CD4-positive, alpha-beta T cell treated with Interleukin-1 beta for 1 hour (primary cell): Measurements from ENCODE around the gene PSMD1.
A peak's percentile ranks its signal among the peaks of the same experiment; 100 is the strongest.

Experiments
- DNase-seq, 2 donors: peaks; one replicate each; pipeline ENCODE4 v3.0.0-alpha.2; 2020 to 2022

PSMD1 gene

GRCh38 chr2:231036131-231036530 lies 20.5 kb upstream of the PSMD1 start:
- DNase-seq, result no peak

GRCh38 chr2:231036578-231037106 lies 20.0 kb upstream of the PSMD1 start:
- no peak for DNase-seq

GRCh38 chr2:231037202-231037730 lies 19.4 kb upstream of the PSMD1 start, which contains the start of gene C2orf72:
TSS of gene C2orf72 (plus strand) at chr2:231037523. CDS start at chr2:231037566, 43 bp downstream.
- no peak for DNase-seq

- DNase-seq, result no peak
Measured at GRCh38 chr2:231037731-231038482, 18.8 kb upstream of the PSMD1 start.

GRCh38 chr2:231038483-231039293 lies 18.0 kb upstream of the PSMD1 start:
- DNase-seq, result no peak

- no peak for DNase-seq
Measured at GRCh38 chr2:231039294-231039664, 17.4 kb upstream of the PSMD1 start.

- no peak for DNase-seq
Measured at GRCh38 chr2:231039821-231040364, 16.8 kb upstream of the PSMD1 start.

- no peak for DNase-seq
Measured at GRCh38 chr2:231041061-231041689, 15.5 kb upstream of the PSMD1 start.

- no peak for DNase-seq
Measured at GRCh38 chr2:231043796-231044195, 12.9 kb upstream of the PSMD1 start.

GRCh38 chr2:231046916-231047273 lies 9.8 kb upstream of the PSMD1 start:
- DNase-seq, result no peak

GRCh38 chr2:231047274-231047922 lies 9.3 kb upstream of the PSMD1 start:
- no peak for DNase-seq

GRCh38 chr2:231047923-231048915 lies 8.4 kb upstream of the PSMD1 start:
- no peak for DNase-seq

GRCh38 chr2:231049286-231050017 lies 7.2 kb upstream of the PSMD1 start:
- no peak for DNase-seq

- DNase-seq, result peak in 1 of 2 donors; percentile 13
Measured at GRCh38 chr2:231050018-231050901, 6.4 kb upstream of the PSMD1 start.

- no peak for DNase-seq
Measured at GRCh38 chr2:231051116-231051515, 5.6 kb upstream of the PSMD1 start.

GRCh38 chr2:231052494-231053451 lies 3.9 kb upstream of the PSMD1 start:
- DNase-seq, result peak; percentile 84 to 85

GRCh38 chr2:231053846-231054245 lies 2.8 kb upstream of the PSMD1 start:
- DNase-seq, result no peak

GRCh38 chr2:231057590-231057989 lies 923 bp downstream of the PSMD1 start:
- DNase-seq, result no peak
